Measurements from ENCODE around the gene CDHR4. TPM values are rescaled to one million over a fixed set of nuclear protein-coding genes. Genes with fewer than 3 reads are reported as not detected.
"Not testable (repeated sequence)": the region's sequence is repeated elsewhere in the genome, so short reads cannot be mapped to it uniquely, and the experiment has no call there.

CDHR4 gene
- total RNA-seq, 1 experiment from 2014 or later = not detected

GRCh38 chr3:49750056-49750455 is 49.6 kb downstream of the CDHR4 start:
- H3K27ac Mint-ChIP-seq = peak overlapping the region; percentile 40 to 61 (median 59); a peak in 2 of 7 replicates
- TF ChIP-seq CTCF (conservative IDR thresholded peaks at IDR 0.05) = no peak

GRCh38 chr3:49748874-49749273 is 50.8 kb downstream of the CDHR4 start:
- H3K23me2 ChIP-seq (ENCODE audit: insufficient read length, low read depth, low read length, poor library complexity, severe bottlenecking); H2AFZ ChIP-seq (ENCODE audit: low read length); H3K4me1 ChIP-seq (ENCODE audit: insufficient read depth, low read length); H3K27ac ChIP-seq (ENCODE audit: insufficient read length, low read depth, low read length); H4K8ac ChIP-seq (replicated peaks; ENCODE audit: insufficient read length, low read depth, low read length); H2BK5ac ChIP-seq (ENCODE audit: insufficient read length, low read length); H3K79me1 ChIP-seq (ENCODE audit: insufficient read depth, low read depth, low read length, poor library complexity, severe bottlenecking); H3K79me2 ChIP-seq (ENCODE audit: insufficient read depth, low read length); H3K4me2 ChIP-seq (ENCODE audit: insufficient read depth, insufficient read length, low read length); H3K4me3 Mint-ChIP-seq; H2BK12ac ChIP-seq (ENCODE audit: insufficient read length, low read depth, low read length); H3K27me3 Mint-ChIP-seq (ENCODE audit: low read depth); H4K20me1 ChIP-seq (ENCODE audit: control insufficient read depth, insufficient read depth, insufficient read length); H3K9me3 ChIP-seq (ENCODE audit: control insufficient read depth, low read depth, low read length); H2BK120ac ChIP-seq (ENCODE audit: low read depth, low read length, poor library complexity, severe bottlenecking); DNase-seq; H3K27ac Mint-ChIP-seq; H2AK5ac ChIP-seq (ENCODE audit: insufficient read length, low read length); H4K91ac ChIP-seq (ENCODE audit: insufficient read length, low read depth, low read length); H3K14ac ChIP-seq (ENCODE audit: insufficient read depth, low read length); H3K4ac ChIP-seq (ENCODE audit: low read depth, low read length); H3K9me3 Mint-ChIP-seq; H3K18ac ChIP-seq (ENCODE audit: insufficient read length, low read depth, low read length); H3K9ac ChIP-seq (ENCODE audit: extremely low read depth, insufficient read length, low read length); H3K23ac ChIP-seq (ENCODE audit: insufficient read length, low read depth, low read length); H2BK20ac ChIP-seq (ENCODE audit: low read depth, low read length, poor library complexity, severe bottlenecking); H4K5ac ChIP-seq (ENCODE audit: insufficient read length, low read depth, low read length); H3K4me1 Mint-ChIP-seq; H2BK15ac ChIP-seq (ENCODE audit: low read depth, low read length); H3K27me3 ChIP-seq (ENCODE audit: insufficient read depth, low read length); H3T11ph ChIP-seq (ENCODE audit: low read length); H3K56ac ChIP-seq (ENCODE audit: insufficient read length, low read depth, low read length): not testable (repeated sequence)
- no CpG with 5 or more reads among the region's 5 CpGs for WGBS (ENCODE audit: extremely low coverage, insufficient read length, low lambda C conversion rate)
- peaks cover 3 to 23% (median 5%) of the 10 kb centered on the region in 3 experiments; a peak in 5 of 7 replicates for H3K36me3 Mint-ChIP-seq (ENCODE audit: insufficient read depth in 1 of 3, low read depth in 3 of 3)

More at GRCh38 chr3:49750056-49750455, 49.6 kb downstream of the CDHR4 start:
- H3K14ac ChIP-seq (ENCODE audit: insufficient read depth, low read length) = no peak overlapping the region
- no peaks in the 10 kb centered on the region; the same call in 1 of the 2 replicates for H3K27me3 ChIP-seq (ENCODE audit: insufficient read depth, low read length)
- H2BK15ac ChIP-seq (ENCODE audit: low read depth, low read length) = no peak overlapping the region
- no peak overlapping the region for H2BK5ac ChIP-seq (ENCODE audit: insufficient read length, low read length)
- H4K8ac ChIP-seq (replicated peaks; ENCODE audit: insufficient read length, low read depth, low read length) = no peak overlapping the region
- H2BK12ac ChIP-seq (ENCODE audit: insufficient read length, low read depth, low read length) = no peak overlapping the region
- Mint-ChIP-seq H3K9me3 (no peaks in the 10 kb centered on the region), H3K27me3 (ENCODE audit: low read depth) (no peaks in the 10 kb centered on the region), H3K36me3 (ENCODE audit: insufficient read depth in 1 of 3, low read depth in 3 of 3) (peaks cover 3 to 19% (median 5%) of the 10 kb centered on the region in 3 experiments; a peak in 5 of 7 replicates), H3K4me3 (no peak overlapping the region), H3K4me1 (peaks cover 0 to 8% of the 10 kb centered on the region in 2 experiments; a peak in 2 of 4 replicates)
- H2AK5ac ChIP-seq (ENCODE audit: insufficient read length, low read length) = no peak overlapping the region
- no peak overlapping the region for H3T11ph ChIP-seq (ENCODE audit: low read length)
- no peaks in the 10 kb centered on the region for H4K20me1 ChIP-seq (ENCODE audit: control insufficient read depth, insufficient read depth, insufficient read length)
- no peak overlapping the region for H3K56ac ChIP-seq (ENCODE audit: insufficient read length, low read depth, low read length)
- H3K79me1 ChIP-seq (ENCODE audit: insufficient read depth, low read depth, low read length, poor library complexity, severe bottlenecking) = peaks cover 11% of the 10 kb centered on the region
- H2BK20ac ChIP-seq (ENCODE audit: low read depth, low read length, poor library complexity, severe bottlenecking) = no peak overlapping the region
- H2AFZ ChIP-seq (ENCODE audit: low read length) = no peak overlapping the region
- no peaks in the 10 kb centered on the region; the same call in 1 of the 2 replicates for H3K4me1 ChIP-seq (ENCODE audit: insufficient read depth, low read length)
- H3K79me2 ChIP-seq (ENCODE audit: insufficient read depth, low read length) = no peaks in the 10 kb centered on the region; the same call in 1 of the 2 replicates
- no peak overlapping the region for H3K27ac ChIP-seq (ENCODE audit: insufficient read length, low read depth, low read length)
- H3K9ac ChIP-seq (ENCODE audit: extremely low read depth, insufficient read length, low read length) = no peak overlapping the region
- H4K91ac ChIP-seq (ENCODE audit: insufficient read length, low read depth, low read length) = no peak overlapping the region
- no peak overlapping the region for H3K4me2 ChIP-seq (ENCODE audit: insufficient read depth, insufficient read length, low read length)
- H3K23me2 ChIP-seq (ENCODE audit: insufficient read length, low read depth, low read length, poor library complexity, severe bottlenecking) = no peaks in the 10 kb centered on the region
- H3K4ac ChIP-seq (ENCODE audit: low read depth, low read length) = no peak overlapping the region
- WGBS (ENCODE audit: extremely low coverage, insufficient read length, low lambda C conversion rate) = no CpG with 5 or more reads among the region's 4 CpGs
- DNase-seq = no peak
- H3K9me3 ChIP-seq (ENCODE audit: control insufficient read depth, low read depth, low read length) = no peaks in the 10 kb centered on the region
- no peak overlapping the region for H3K18ac ChIP-seq (ENCODE audit: insufficient read length, low read depth, low read length)
- H3K23ac ChIP-seq (ENCODE audit: insufficient read length, low read depth, low read length) = no peak overlapping the region
- no peak overlapping the region for H2BK120ac ChIP-seq (ENCODE audit: low read depth, low read length, poor library complexity, severe bottlenecking)
- no peak overlapping the region for H4K5ac ChIP-seq (ENCODE audit: insufficient read length, low read depth, low read length)

Measured in H9 (cell line).